HG03575 (cell line): ENCODE results near the gene PSTPIP2.

Experiments used
- ATAC-seq: cut with Tn5 transposase; IDR thresholded peaks from one replicate; pipeline ENCODE4 v1.9.1; 2021; ENCODE audit not compliant: unreplicated experiment, insufficient number of reproducible peaks, low FRiP score; ENCODE audit errors: extremely low read depth

Gene PSTPIP2

GRCh38 chr18:45958730-45959129, 113.3 kb downstream of the PSTPIP2 start:
- no peak for ATAC-seq

DNA sequence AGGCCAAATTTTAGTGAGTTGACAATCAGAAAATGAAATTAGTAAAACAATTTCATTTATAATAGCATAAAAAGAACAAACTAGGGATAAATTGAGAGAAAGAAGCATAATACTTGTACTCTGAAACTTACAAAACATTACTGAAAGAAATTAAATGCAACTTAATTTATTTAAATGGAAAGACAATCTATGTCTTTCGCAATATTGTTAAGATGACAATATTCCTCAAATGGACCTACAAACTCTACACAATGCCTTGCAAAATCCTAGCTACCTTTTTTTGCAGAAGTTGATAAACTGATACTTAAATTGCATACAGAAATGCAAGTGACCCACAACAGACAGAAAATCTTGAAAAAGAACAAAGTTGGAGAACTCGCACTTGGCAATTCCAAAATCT, 114.0 kb downstream of the PSTPIP2 start:
- no peak for ATAC-seq

DNA sequence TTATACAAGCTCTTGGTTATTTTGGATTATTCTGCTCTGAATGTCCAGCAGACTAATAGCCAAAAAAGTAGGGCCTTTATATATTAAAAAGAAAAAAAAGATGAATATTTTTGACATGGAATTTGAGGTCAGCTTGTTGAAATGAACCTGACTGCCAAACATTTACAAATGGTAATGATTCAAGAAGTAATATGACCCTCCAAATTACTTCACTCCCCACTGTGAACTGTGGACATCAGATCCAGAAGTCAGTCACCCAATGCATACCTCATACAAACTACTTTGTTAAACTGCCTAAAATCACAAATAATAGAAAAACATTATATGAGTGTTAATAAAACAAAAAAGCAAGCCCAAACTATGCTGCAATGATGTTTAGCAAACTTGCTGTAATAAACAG, 115.0 kb downstream of the PSTPIP2 start:
- no peak for ATAC-seq

- no peak for ATAC-seq
Observed at GRCh38 chr18:45954070-45954934, 117.8 kb downstream of the PSTPIP2 start.

GRCh38 chr18:45951016-45951714, 120.9 kb downstream of the PSTPIP2 start:
- ATAC-seq: no peak

- ATAC-seq: no peak
Observed at GRCh38 chr18:45945669-45946068, 126.4 kb downstream of the PSTPIP2 start.

DNA sequence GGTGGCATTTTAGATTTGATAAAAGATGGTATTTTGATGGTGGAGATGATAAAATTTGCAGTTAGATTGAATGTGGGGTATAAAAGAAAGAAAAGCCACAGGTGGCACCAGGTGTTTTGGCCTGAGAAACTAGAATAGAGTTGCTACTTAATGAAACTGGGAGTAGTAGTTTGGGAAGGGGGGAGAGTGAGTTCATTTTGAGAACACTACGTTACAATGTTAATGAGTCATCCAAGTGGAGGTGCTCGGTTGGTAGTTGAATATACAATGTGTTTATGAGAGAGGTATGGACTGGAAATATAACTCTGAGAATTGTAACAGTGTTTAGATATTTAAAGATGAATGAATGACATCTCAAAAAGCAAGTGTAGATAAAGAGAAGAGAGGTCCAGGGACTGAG, 131.3 kb downstream of the PSTPIP2 start:
- ATAC-seq: no peak

- ATAC-seq: no peak
Observed at GRCh38 chr18:45939236-45939635, 132.8 kb downstream of the PSTPIP2 start.

GRCh38 chr18:45938488-45938935, 133.5 kb downstream of the PSTPIP2 start:
- no peak for ATAC-seq

DNA sequence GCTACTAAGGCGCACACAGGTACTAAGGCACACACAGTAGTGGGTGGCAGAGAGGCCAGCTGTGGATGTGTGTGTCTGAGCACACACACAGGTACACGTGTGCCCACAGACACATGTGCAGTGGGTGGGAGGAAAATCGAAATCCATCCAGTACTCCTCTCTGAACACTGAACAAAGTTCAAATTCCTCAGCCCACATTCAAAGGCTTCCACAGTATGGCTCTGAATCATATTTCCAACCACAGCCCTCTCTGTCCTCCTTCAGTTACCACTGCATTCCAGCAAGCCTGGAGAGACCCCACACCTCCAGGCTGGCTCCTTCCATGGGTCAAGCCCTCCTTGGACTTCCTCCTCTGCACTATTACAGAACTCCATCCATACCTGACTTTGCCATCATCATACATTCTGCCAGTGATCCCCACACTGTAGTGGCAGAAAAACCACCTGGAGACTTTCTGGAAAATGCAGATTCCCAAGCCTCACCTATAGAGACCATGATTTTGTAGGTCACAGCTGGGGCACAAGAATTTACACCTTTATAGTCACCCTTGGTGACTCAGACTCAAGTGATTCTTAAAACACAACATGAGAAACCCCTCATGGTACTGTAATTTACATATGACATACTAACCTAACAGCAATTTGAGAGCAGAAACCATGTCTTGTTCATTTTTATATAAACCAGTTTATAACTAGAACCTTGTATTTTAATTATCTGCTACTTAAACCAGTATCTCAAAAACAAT, 136.3 kb downstream of the PSTPIP2 start:
- ATAC-seq: no peak
